G401 (cell line): ENCODE measurements around the gene FRYL. TPM values are rescaled to one million over a fixed set of nuclear protein-coding genes. Genes with fewer than 3 reads are reported as not detected.

Source experiments
- DNase-seq: peaks from one replicate; pipeline ENCODE4 v3.0.0-alpha.2; 2015; ENCODE audit warnings: low spot score
- in situ Hi-C: cut with HindIII; loops from 2 replicates; pipeline ENCODE4 v1.10.0; 2016; ENCODE audit warnings: low sequenced_read_pairs, mixed read lengths
- total RNA-seq: library from RNA; depleted of rRNA; stranded (reverse); fragments of >200 nt; shearing (Covaris generic); gene quantifications from 2 replicates; pipeline ENCODE4 v1.2.3, GENCODE V29; 2014

Gene FRYL
- total RNA-seq, 1 experiment from 2014 or later = 15.5 TPM

DNA sequence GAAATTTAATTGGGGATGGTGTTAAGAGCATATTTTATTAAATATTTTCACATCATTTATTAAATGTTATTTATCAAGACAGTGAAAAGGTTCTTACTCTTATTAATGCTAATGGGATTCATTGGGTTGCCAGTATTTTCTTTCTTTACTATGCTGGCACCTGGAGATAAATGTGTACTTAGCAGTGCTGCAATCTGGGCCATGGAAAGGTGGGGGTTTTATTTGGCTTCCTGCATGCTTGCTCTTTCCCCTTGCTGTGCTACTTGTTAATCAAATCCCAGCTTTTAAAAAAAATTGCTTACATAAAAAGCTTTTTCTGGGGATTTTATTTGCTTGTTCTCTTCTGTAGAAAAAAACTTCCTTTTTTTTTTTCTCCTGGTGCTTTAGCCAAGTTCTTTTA, 241.7 kb downstream of the FRYL start:
- DNase-seq = peak; percentile 6
- in situ Hi-C loops = no loop called here

DNA sequence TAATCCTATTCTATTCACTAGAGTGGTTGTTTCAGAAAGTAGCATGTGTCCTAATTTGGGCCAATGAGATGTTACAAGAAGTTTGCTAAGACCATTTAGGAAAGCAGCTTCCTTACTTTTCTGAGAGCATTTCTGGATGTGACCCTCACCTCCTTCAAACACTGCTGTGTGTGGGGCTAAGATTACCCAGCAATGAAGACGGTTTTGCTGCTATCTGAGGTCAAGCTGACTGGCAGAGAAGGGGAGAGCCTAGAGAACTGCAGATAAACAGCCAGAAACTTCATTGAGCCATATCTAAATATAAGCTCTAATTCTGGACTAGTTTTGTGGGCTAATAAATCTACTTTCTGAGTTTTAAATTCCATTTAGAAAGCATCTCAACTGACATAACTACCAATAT, 253.7 kb downstream of the FRYL start:
- in situ Hi-C loops = no loop called here
- DNase-seq = no peak

DNA sequence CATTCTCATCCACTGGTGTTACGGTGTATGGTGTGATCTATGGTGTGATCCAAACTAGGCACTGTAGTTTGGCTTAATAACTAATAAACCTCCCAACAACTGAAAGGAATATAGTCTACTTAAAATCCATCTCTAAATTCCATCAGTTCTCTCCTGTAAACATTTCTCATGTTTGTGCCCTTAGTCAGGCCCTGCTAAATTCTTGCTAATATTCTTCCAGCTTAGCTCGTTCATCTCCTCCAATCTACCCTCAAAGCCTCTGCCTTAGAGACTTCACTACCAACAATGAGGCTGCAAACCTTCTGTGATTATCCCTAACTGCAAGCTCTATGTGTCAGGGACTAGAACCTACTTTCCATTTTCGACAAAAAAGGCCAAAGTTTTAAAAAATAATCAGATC, 261.9 kb downstream of the FRYL start:
- in situ Hi-C loops = no loop called here

DNA sequence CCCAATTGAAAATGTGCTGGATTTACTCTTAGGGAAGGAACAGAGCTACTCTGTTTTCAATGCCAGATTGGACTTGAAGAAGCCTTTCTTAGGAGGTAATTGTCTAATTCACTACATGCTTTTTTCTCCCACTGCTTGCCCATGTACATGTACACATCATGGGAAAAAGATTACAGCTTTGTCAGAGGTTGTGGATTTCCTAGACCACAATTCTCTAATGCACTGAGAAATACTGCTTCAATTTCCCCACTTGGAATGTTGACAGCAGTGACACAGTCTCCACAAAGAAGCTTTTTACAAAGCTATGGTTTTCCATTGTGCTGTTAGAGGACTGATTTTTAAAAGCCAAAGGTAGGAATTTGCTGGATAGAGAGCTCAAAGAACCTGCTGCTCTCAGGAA, 270.5 kb downstream of the FRYL start:
- in situ Hi-C loops = no loop called here

More for the DNA sequence above, 261.9 kb downstream of the FRYL start:
- DNase-seq = no peak

DNA sequence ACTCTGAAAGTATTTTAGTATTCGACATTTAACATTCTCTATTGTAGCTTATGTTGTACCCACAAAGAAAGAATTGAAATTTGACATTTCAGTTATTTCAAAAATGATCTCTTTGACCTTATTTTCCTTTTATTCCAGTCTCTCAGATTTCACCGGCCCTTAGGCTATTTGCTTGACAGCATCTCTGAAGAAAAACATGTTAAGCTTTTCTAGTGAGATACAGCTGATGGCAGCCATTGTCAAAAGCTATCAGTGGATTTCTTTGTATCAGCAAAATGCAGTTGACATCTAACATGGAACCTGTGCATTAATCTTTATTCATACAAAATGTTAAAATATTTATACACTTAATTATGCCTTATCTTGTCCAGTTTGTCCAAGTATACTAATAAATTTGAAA, 273.4 kb downstream of the FRYL start:
- no peak for DNase-seq
- in situ Hi-C loops = no loop called here

More for the DNA sequence above, 270.5 kb downstream of the FRYL start:
- DNase-seq = no peak

DNA sequence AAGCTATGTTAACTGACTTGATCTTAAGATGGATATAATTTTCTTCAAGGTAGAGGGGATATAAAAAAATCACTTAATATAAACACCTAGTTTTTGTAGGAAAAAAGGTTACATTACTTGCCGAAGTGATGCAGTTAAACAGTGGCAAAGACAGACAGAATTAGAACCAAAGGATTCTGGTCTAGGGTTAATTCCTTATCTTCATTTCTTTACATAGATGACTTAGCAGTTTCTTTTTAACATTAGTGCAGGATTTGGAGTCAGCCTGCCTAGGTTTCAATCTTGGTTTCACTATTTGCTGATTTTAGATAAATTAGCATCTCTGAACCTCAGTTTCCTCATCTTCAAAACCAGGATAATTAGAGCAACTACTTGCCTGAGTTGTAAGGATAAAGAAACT, 275.7 kb downstream of the FRYL start:
- DNase-seq = no peak

DNA sequence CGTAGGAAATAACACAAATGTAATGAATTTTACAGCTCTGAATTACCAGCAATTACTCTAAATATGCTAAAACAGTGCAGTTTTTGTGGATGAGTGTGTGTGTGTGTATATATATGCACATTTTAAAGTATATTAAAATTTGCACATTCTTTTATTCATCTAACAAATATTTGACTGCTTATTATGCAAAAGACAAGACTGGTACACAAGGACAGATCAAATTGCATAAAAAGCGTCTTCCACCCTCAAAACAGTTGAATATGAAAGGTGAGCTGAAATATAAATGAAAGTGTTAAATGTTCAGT, 276.1 kb downstream of the FRYL start:
- in situ Hi-C loops = no loop called here
- DNase-seq = no peak

More for the DNA sequence above, 275.7 kb downstream of the FRYL start:
- in situ Hi-C loops = no loop called here

DNA sequence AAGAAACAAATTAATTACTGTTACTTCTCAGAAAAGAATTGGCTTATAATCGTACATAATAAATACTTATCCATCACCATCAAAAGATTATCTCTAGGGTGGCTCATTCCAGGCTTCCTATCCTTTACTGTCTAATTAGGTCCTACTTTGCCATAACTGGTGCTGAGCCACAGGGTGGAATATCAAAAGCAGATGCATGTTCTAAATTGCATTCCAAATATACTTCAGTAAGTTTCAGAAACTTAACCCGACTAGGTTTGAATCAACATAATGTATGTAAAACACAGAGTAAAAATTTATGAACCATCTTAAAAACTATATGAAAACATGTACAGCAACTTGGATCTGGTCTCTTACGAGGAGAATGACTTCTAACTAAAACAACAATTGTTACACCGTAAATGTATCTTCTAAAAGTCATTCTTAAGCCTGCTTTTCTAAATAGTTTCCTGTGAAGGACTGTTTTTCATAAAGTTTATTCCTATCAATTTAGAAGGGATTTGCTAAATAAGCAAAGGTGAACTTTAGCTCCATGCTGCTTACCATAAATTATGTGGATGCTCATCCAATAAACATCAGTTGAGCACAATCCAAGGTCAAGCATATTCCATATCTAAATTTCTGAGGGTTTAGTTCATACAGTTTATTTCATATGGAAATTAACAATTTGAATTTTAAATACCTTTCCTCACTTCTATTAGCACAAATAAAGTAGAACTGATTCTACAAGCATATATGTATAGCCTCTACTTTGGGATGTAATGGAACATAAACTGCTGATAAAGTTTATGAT, 276.6 kb downstream of the FRYL start:
- in situ Hi-C loops = no loop called here
- DNase-seq = no peak

DNA sequence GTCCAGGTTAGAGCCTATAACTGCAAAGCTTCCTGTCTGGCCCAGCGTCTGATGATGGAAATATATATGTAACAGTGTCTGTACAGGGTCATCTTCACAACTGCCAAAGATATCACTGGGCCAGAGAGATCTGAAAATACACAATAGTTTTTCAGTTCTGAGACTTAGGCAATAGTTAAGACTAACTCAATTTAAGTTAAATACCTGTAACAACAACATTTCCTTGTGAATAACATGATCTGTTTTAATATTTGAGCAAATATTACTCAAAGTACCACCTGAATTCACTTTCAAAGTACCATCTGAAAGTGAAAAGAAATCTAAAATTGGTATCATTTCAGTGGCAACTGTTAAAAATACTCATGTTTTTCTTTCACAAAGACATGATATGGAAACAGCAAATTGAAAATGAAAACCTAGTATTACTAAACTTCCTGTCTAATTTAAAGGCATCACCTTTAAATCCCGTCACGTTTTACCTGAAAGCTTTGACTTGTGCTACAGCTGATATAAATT, 280.5 kb downstream of the FRYL start:
- no peak for DNase-seq
- in situ Hi-C loops = no loop called here

DNA sequence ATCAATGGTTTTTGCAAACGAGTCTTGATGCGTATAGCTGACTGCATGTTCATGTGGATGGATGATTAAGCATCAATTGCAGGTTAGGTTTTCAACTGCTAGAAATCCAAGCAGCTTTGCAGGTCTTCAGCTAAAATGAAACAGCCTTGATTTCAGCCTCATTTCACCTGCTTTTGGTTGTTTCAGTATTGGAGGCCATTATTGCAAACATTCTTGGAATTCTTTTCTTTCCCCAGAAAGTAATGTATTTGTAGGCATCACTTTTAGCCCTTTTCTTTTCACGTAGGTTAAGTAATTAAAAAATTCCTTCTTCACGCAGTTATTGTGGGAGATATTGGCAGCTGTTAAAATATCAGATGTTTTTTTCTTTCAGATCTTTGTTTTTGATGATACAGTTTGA, 281.2 kb downstream of the FRYL start:
- no peak for DNase-seq
- in situ Hi-C loops = no loop called here

DNA sequence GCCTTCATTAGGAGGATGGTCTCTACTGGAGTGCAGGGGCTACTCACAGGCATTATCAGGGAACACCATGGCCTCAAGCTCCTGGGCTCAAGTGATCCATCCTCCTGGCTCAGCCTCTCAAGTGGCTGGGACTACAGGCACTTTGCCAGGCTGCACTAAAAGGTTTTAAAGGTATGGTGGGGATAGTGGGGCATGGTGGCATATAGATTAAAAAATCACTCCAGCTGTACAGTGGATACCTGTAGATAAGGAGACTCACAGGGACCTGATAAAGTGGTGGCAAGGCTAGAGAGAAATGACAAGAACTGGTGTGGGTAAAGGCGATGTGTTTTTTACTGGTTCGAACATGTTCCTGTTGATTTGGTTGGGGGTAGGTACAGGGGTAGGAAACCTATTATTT, 284.1 kb downstream of the FRYL start:
- in situ Hi-C loops = no loop called here
- DNase-seq = no peak

DNA sequence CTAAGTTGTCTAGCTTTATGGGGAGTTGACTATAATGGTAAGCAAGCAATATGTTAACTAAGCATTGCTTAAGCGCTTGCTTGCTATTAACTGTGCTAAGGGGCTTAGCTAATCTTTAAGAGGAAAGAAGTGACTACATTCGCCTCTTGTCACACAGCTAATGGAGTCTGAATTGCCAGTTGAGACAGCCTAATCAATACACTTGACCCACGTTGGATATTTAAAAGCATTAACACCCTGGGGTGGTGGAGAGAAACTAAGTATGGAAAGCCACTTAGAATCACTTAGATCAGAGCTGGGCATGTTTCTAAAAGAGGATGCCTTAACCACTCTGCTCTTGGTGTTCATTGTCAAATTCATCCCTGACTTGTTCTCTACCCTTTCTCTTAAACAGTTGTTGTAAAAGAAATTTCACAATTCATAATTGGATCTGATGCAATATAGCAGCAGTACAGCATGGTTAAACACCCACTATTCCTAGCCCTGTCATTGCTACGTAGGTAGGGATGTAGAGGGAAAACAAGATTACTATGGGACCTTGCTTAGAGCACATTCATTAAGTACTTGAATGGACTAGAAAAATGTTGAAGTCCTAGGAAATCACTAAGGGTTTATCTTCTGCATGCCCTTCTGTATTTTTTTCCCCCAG, 286.5 kb downstream of the FRYL start:
- no peak for DNase-seq
- in situ Hi-C loops = no loop called here

DNA sequence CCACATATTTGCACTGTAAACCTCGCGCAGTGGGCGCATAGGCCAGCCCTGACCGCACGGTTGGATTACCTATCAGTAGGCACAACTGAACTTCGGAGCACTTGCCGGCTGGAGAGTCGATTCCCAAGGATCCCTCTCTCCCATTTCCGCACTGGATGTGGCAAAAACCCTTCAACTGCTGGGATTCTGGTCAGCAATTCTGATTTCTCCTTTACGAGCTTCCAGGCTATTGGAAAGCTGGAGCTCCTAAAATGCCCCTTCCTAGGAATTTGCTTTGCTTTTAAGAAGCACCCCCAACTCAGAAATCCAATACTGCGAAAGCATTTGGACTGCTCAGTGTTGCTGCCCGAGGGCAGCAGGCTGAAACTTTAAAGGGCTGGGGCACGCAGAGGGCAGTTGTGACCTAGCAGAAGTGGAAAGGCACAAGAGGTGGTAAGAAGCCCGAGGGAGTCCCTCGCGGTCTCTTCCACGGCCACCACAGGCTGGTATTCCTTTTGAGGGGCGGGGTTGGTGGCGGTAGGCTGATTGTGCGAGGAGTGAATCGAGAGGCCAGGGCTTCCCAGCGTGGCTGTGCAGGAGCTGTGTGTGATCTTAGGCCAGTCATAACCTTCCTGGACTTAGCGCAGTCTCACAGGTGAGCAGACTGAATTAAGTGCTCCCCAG, 288.4 kb downstream of the FRYL start:
- in situ Hi-C loops = no loop called here
- DNase-seq = no peak

DNA sequence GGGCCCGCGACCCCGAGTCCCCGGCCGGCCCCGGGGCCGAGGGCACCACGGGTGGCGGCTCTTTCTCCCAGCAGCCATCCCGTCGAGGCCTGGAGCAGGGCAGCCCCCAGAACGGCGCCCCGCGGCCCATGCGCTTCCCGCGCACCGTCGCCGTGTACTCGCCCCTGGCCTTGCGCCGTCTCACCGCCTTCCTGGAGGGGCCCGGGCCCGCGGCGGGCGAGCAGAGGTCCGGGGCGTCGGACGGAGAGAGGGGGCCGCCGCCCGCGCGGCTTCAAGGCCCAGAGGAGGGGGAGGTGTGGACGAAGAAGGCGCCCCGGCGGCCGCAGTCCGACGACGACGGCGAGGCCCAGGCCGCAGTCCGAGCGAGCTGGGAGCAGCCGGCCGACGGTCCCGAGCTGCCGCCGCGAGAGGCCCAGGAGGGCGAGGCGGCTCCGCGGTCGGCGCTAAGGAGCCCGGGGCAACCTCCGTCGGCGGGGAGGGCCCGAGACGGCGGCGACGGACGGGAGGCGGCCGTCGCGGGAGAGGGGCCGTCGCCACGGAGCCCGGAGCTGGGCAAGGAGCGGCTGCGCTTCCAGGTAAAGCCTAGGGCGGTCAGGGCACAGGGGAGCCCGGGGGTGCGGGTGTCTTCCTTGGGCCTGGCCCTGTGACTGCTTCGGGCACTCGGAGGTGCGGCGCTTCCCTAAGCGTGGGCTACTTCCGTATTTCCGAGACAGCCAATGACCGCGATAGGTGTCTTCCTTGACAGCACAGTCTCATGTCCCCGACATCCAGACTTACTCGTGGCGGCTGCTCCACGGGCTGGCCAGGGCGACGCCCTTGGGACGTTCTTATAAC, 289.2 kb downstream of the FRYL start:
- no peak for DNase-seq
- in situ Hi-C loops = no loop called here

DNA sequence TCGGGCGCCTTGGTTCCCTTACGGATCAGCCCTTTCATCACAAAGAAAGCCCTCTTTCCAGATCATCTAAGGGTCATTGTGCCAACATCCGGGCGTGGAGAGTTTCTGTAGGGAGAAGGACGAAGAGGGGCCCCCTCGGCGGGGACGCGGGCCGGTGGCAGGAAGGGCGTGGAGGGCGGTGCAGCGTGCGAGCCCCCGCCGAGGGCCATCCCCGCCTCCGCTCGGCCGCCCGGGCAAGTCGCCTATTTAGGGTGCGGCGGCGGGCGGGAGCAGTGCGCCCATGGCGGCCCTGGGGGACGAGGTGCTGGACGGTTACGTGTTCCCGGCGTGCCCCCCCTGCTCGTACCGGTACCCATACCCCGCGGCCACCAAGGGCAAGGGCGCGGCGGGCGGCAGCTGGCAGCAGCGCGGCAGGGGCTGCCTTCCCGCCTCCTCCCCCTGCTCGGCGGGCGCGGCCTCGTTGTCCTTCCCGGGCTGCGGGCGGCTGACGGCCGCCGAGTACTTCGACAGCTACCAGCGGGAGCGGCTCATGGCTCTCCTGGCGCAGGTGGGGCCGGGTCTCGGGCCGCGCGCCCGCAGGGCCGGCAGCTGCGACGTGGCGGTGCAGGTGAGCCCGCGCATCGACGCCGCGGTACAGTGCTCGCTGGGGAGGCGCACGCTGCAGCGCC, 289.9 kb downstream of the FRYL start, which contains the start of gene ZAR1:
ZAR1 (plus strand) TSS at position 241 of the 668 bp plus-strand sequence; CDS start at position 281, 40 bp downstream.
- in situ Hi-C loops = no loop called here
- DNase-seq = no peak

DNA sequence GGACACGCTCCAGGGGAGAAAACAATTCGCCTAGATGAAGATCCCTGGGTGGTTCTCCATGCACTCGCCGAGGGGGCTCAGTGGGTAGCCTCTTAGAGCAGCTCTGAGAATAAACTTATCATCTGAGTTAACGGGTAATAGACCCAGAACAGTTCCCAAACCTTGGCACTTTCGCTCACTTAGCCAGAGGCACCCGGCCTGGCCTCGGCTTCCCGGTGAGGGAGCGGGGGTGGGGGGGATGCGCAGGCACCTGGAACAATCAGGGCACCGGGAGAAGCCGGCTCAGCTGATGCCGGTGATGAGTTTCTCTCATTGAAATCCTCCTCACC, 290.4 kb downstream of the FRYL start:
- no peak for DNase-seq
- in situ Hi-C loops = no loop called here

DNA sequence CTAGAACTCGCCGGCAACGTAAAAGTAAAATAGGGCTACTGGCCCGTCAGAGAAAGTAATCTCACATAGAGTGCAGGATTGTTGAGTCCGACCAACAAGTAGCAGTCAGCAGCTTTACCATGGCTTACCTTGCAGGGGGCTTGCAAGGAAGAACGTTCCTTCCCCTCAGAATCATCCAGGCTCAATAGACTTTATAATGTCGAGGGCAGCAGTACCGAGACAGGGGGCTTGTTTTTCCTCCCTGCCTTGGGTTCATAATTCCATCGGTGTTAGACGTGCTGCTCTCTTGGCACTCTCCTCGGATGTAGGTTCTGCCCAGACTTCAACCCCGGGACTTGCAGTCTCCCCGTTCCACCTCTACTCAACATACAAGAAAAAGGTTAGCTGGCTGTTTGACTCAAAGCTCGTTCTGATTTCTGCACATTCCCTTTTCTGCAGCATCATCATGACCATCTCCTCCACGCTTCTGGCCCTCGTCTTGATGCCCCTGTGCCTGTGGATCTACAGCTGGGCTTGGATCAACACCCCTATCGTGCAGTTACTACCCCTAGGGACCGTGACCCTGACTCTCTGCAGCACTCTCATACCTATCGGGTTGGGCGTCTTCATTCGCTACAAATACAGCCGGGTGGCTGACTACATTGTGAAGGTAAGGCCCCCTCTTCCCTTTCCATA, 295.4 kb downstream of the FRYL start:
- in situ Hi-C loops = no loop called here
- DNase-seq = no peak

DNA sequence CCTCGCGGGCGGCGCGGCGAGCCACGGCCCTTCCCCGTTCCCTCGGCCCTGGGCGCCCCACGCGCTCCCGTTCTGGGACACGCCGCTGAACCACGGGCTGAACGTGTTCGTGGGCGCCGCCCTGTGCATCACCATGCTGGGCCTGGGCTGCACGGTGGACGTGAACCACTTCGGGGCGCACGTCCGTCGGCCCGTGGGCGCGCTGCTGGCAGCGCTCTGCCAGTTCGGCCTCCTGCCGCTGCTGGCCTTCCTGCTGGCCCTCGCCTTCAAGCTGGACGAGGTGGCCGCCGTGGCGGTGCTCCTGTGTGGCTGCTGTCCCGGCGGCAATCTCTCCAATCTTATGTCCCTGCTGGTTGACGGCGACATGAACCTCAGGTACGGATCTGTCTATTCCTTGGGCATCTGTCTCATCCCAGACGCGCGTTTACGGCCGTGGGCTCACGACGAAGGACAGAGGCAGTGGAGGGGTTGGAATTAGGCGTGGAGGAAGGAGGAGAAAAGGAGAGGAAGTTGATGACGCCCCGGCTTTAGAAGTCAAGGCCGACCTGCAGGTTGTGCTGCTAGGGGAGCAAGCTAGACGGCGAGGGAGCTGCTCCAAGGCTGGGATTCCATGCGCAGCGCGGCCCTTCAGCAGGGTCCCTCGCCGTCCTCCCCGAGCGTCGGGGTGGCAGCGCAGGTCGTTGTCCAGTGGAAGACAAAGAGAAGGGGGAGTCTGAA, 296.1 kb downstream of the FRYL start:
- in situ Hi-C loops = no loop called here
- no peak for DNase-seq
